ENCODE data around the gene NDST3. TPM values are rescaled to one million over a fixed set of nuclear protein-coding genes. Genes with fewer than 3 reads are reported as not detected.
A peak's percentile ranks its signal among the peaks of the same experiment; 100 is the strongest.

The NDST3 gene
- polyA plus RNA-seq, 1 donor (not counting 4 experiments of a cell fraction or from before 2014, with no cell fraction given) = not detected

GRCh38 chr4:118033148-118034052, 886 bp upstream of the NDST3 start:
- Histone ChIP-seq H3K27ac (ENCODE audit: control insufficient read depth, insufficient read depth, low read length) (no peak overlapping the region), H4K20me1 (ENCODE audit: control insufficient read depth, extremely low read depth, insufficient read depth, low read length) (no peaks in the 10 kb centered on the region), H3K79me2 (ENCODE audit: control insufficient read depth, insufficient read depth, low read length) (no peaks in the 10 kb centered on the region), H2AFZ (ENCODE audit: control insufficient read depth, low read length) (peak overlapping the region; percentile 30), H3K9me1 (ENCODE audit: control insufficient read depth, extremely low read depth, insufficient read depth, low read length) (no peaks in the 10 kb centered on the region), H3K4me2 (ENCODE audit: control insufficient read depth, extremely low read depth, insufficient read depth, low read depth, low read length) (peak overlapping the region; percentile 77), H3K9ac (ENCODE audit: control insufficient read depth, extremely low read depth, insufficient read depth, low read length) (no peak overlapping the region), H3K4me3 (ENCODE audit: control insufficient read depth in 2 of 3, extremely low read depth in 1 of 3, insufficient read depth in 2 of 3, low read depth in 1 of 3, low read length in 3 of 3) (peak overlapping the region; percentile 38 to 57 (median 43)), H3K27me3 (ENCODE audit: control insufficient read depth, extremely low read depth, insufficient read depth, low read length) (peaks cover 15% of the 10 kb centered on the region), H3K9me3 (ENCODE audit: control insufficient read depth, low read depth, low read length) (no peaks in the 10 kb centered on the region), H3K36me3 (ENCODE audit: control insufficient read depth in 2 of 2, extremely low read depth in 1 of 2, insufficient read depth in 2 of 2, low read length in 2 of 2) (no peaks in the 10 kb centered on the region), H3K4me1 (ENCODE audit: control insufficient read depth, extremely low read depth, insufficient read depth, low read length) (no peaks in the 10 kb centered on the region)
- DNase-seq (ENCODE audit: low read depth, low spot score) (no peak), FAIRE-seq (no peak)
- dilution Hi-C loops (cut with MboI; ENCODE audit: extremely low pct_ligation_motif_present, low sequenced_read_pairs) = no loop called here
- TF ChIP-seq CTCF (optimal IDR thresholded peaks at IDR 0.05 in 1 of 3, IDR thresholded peaks at IDR 0.05 in 1 of 3, conservative IDR thresholded peaks at IDR 0.05 in 1 of 3; ENCODE audit: extremely low read depth in 1 of 3, insufficient read depth in 2 of 3, low read length in 3 of 3) = no peak
- TF ChIP-seq EZH2 (IDR thresholded peaks at IDR 0.05; ENCODE audit: low read length) = no peak

GRCh38 chr4:118035309-118035708, 1.0 kb downstream of the NDST3 start:
- no peak overlapping the region for H3K27ac ChIP-seq (ENCODE audit: control insufficient read depth, insufficient read depth, low read length)
- TF ChIP-seq EZH2 (IDR thresholded peaks at IDR 0.05; ENCODE audit: low read length) (no peak), CTCF (optimal IDR thresholded peaks at IDR 0.05 in 1 of 3, IDR thresholded peaks at IDR 0.05 in 1 of 3, conservative IDR thresholded peaks at IDR 0.05 in 1 of 3; ENCODE audit: extremely low read depth in 1 of 3, insufficient read depth in 2 of 3, low read length in 3 of 3) (no peak)
- H3K9me3 ChIP-seq (ENCODE audit: control insufficient read depth, low read depth, low read length) = no peaks in the 10 kb centered on the region
- no peaks in the 10 kb centered on the region for H3K9me1 ChIP-seq (ENCODE audit: control insufficient read depth, extremely low read depth, insufficient read depth, low read length)
- no peak overlapping the region for H3K4me2 ChIP-seq (ENCODE audit: control insufficient read depth, extremely low read depth, insufficient read depth, low read depth, low read length)
- no peak overlapping the region for H3K4me3 ChIP-seq (ENCODE audit: control insufficient read depth in 2 of 3, extremely low read depth in 1 of 3, insufficient read depth in 2 of 3, low read depth in 1 of 3, low read length in 3 of 3)
- no peaks in the 10 kb centered on the region for H3K36me3 ChIP-seq (ENCODE audit: control insufficient read depth in 2 of 2, extremely low read depth in 1 of 2, insufficient read depth in 2 of 2, low read length in 2 of 2)
- dilution Hi-C loops (cut with MboI; ENCODE audit: extremely low pct_ligation_motif_present, low sequenced_read_pairs) = no loop called here
- no peak for FAIRE-seq
- H2AFZ ChIP-seq (ENCODE audit: control insufficient read depth, low read length) = no peak overlapping the region
- H3K79me2 ChIP-seq (ENCODE audit: control insufficient read depth, insufficient read depth, low read length) = no peaks in the 10 kb centered on the region
- DNase-seq (ENCODE audit: low read depth, low spot score) = no peak
- H3K27me3 ChIP-seq (ENCODE audit: control insufficient read depth, extremely low read depth, insufficient read depth, low read length) = peaks cover 15% of the 10 kb centered on the region
- no peaks in the 10 kb centered on the region for H3K4me1 ChIP-seq (ENCODE audit: control insufficient read depth, extremely low read depth, insufficient read depth, low read length)
- H3K9ac ChIP-seq (ENCODE audit: control insufficient read depth, extremely low read depth, insufficient read depth, low read length) = no peak overlapping the region
- no peaks in the 10 kb centered on the region for H4K20me1 ChIP-seq (ENCODE audit: control insufficient read depth, extremely low read depth, insufficient read depth, low read length)
